AML-193 (cell line): ENCODE results near the gene HBP1.
"Not testable (repeated sequence)": the region's sequence is repeated elsewhere in the genome, so short reads cannot be mapped to it uniquely, and the experiment has no call there.

Experiments used
- DNase-seq, 2 experiments: peaks; one replicate each; lab custom pipeline; 2025; lab: John Stamatoyannopoulos, UW

The HBP1 gene

DNA sequence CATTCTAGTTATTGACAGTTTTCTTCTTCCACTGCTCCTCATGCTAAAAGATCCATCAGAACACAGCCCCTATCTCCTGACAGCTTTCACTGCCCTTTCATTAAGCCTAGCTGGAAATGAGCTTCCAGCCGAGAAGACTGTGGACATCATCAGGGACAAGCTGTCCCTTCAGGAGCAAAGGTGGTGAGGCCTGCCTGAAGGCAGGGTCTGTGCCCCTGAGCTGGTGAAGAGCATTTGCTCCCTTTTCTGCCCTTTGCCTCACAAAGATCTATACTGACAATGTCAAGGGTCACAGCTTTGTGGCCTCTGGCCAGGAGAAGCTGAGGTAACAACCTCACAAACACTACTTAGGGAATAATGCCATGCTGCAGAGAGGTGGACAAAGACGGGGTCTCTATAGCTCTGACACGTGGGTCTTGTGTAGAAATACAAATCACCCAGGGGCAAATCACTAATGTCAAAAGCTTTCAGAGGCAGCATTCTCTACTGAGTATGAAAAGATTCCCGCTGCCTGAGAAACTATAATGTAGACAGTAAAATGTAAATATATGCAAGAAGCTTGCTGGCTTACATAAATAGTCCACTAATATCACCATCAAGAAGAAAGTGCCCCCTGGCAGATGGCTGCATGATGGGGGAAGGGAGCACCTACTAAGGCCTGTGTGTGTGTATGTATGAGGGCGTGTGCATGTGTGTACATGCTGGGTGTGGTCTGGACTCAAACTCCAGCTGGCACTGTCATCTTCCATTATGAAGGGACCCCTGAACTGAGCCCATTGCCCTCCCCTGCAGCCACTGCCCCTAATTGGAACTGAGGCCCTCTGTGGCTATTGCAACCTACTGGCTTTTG, 55.8 kb downstream of the HBP1 start:
- DNase-seq, result no peak

DNA sequence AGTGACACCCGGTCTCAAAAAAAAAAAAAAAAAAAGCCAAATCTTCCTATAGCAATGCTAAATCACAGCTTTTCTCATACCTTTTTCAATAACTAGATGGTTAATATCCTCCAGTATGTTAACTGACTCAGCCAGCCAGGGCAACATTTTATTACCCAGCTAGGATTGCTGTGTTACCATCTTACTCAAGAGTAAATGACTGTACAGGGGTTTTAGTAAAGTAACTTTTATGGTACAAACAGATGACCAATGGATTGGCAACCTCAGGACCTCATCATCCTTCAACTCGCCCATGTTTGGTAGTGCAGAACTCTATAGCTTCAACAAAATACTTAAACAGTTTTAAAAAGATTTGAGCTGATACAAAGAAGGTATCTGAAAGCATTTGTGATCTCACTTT, 59.5 kb downstream of the HBP1 start:
- DNase-seq, result no peak

DNA sequence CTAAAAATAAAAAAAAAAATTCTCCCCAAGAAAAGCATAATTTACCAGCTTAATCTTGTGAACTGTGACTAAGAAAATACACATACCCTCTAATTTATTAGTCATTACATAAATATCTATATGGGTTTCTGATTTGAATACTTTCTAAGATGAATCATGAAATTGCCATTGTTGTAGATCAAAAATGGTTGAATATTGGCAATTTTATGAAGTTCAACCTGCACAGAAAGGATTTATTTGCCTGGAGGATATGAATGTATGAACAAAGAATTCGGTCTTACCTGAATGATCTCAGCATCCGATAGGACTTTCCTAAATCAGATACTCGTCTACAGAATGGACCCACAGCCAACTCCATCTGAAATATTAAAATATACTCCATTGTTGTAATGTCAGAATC, 61.5 kb downstream of the HBP1 start:
- DNase-seq, result no peak

DNA sequence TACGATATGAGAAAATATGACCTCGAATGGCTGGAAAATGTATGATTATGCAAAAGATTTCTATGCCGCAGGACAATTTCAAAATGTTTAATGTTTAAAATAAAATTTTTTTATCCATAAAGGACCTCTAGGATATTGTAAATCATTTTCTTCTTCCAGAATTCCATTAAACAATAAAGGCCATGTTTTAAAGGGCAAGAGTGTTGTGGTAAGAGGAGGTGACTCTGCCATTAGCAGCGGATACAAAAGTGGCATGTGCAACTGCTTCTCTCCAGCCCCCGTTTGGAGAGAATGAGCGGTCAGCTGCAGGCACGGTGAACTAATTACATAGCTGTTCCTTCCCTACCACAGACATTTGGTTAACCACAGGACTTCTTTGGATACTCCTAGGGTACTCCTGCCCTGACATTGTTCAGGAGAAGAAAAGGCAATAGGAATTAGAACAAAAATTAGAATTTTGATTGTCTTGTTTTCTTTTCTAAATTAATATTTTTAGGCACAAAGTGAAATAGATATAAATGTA, 63.8 kb downstream of the HBP1 start:
- no peak for DNase-seq

DNA sequence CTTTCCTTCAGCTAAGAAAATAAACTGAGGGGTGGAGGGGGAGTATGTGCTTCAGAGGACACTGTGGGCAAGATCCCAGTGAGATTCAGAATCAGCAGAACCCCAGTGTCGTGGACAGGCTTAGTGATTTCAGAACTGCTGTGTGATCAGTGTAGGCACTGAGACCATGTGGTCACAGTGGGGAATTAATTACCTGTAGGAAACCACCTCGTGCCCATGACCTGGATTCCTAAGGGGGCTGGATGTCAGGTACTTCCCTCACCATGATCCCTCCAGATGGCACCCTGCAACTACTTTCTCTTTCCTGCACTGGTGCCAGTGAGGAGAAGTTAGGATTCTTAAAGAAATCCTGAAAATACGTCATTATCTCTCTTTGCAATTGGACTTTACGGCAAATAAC, 64.4 kb downstream of the HBP1 start:
- no peak for DNase-seq

DNA sequence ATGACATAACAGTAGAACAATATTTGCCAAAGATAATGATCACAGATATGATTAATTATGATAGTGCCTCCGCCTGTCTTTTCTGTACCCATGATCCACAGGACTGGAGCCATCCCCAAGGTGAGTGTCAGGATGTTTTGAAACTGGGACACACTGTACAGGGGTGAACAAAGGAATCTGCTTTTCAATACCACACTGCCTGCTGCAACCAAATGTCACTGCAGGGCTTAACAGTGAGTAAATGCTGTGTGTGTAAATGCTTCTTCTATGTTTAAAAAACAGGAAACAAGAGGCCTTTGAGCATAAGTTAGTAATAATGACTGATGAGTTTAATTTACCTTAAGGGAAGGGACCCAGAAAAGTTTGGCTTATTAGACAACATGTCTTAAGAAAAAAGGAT, 65.2 kb downstream of the HBP1 start:
- no peak for DNase-seq

DNA sequence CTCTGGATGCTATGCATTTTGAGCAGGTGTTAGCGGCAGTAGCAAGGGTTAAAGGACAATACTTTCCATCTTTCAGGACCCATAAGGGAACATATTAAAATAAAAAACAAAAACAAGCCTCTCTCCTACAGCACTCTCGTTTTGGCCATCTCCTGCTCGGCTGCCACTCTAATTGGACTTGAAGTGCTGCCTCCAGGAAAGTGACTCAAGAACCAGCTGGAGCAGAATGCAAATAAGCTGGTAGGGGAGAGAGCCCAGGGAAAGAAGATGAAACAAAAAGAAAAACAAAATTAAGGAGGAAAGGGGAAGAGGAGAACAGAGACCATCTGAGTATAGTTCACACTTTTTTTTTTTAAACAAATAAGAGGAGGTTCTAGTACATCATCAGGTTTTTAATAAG, 65.6 kb downstream of the HBP1 start:
- DNase-seq, result no peak

DNA sequence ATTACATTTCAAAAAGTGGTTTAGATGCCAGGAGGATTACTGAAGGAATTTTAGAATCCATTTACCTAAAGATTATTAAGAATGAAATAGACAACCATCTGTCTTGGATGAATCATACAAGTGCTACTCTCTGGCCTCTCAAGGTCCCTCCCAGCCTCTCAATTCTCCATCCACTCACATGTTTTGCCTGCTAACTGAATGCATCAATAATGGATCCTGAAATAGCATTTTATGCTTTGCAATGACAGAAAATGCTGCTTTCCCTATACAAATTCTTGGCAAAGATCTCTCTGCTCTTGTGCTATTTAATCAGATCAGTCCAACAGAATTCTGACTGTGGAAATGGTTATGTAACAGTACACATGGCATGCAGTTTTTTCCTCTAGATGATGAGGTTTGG, 68.1 kb downstream of the HBP1 start:
- DNase-seq, result no peak

DNA sequence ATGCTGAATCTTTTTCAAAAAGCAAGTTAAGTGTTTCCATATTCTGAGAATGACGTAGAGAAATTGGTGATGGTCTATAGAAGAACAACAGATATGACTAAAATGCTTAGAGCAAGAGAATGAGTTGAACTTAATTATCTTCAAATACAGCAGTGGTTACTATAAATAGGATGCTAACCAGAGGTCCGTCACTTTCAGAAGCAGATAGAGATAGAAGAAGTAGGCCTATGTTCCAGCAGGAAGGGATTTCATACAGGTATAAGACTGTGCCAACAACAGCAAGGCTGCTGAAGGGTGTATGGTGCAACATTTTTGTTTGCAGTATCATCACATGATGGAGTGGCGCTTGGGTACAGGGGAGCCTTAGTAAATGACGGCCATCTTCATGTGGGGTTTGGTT, 68.6 kb downstream of the HBP1 start:
- DNase-seq, result no peak

DNA sequence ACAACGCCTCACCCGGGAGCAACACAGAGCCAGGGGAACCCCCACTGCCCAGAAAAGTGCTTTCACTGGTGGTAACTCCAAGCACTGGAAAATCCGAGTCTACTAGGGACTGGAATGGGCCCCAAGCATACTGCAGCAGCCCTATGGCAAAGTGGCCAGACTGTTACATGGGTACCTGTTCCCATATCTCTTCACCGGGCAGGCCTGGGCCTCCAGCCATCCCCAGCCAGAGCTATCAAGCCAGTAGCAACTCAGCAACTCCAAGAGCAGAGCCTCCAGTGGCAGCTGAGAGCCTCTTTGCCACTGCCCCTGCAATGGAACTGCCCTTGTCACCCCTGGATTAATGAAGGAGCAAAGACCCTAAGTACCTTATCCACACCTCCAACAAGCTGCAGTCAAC, 73.5 kb downstream of the HBP1 start:
- no peak for DNase-seq

DNA sequence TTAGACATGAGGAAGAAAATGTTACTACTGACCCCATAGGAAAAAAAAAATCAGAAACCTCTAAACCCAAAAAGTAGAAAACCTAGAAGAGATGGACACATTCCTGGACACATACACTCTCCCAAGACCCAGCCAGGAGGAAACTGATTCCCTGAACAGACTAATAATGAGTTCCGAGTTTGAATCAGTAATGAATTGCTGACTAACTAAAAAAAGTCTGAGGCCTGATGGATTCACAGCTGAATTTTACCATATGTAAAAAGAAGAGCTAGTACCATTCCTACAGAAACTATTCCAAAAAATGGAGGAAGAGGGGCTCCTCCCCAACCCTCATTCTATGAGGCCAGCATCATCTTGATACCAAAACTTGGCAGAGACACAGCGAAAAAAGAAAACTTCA, 75.8 kb downstream of the HBP1 start:
- DNase-seq, result no peak

DNA sequence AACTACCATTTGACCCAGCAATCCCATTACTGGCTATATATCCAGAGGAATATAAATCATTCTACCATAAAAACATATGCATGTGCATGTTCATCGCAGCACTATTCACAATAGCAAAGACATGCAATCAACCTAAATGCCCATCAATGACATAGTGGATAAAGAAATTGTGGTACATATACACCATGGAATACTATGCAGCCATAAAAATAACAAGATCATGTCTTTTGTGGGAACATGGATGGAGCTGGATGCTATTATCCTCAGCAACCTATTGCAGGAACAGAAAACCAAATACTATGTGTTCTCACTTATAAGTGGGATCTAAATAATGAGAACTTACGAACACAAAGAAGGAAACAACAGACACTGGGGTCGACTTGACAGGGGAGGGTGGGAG, 78.0 kb downstream of the HBP1 start:
- not testable (repeated sequence) for DNase-seq

DNA sequence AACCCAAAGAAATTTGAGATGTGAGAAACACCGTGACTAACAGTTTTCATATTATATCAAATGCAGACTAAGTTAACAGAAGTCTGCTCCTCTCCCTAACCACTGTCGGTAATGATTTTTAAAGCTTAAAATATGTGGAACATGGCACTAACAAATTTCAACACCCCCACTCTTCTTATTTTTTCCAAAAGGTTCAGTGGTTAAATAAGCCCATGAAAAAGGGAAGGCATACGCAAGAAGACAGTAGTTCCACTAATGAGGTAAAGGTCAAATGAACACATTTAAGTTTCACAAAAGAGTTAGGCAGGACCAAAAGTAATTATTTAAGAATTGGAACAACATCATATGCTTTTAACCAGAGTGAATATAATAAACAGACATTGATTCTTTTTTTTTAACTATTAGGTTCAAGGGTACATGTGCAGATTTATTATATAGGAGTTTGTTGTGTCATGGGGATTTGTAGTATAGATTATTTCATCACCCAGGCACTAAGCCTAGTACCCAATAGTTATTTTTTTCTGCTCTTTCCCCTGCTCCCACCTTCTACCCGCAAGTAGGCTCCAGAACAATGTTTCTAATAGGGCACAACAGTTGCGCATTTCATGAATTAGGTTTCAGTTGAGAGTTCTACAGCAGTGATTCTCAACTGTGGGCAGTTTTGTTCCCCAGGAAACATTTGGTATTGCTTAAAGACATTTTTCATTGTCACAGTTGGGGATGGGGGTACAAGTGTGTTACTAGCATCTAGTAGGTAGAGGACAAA, 79.9 kb downstream of the HBP1 start:
- no peak for DNase-seq

DNA sequence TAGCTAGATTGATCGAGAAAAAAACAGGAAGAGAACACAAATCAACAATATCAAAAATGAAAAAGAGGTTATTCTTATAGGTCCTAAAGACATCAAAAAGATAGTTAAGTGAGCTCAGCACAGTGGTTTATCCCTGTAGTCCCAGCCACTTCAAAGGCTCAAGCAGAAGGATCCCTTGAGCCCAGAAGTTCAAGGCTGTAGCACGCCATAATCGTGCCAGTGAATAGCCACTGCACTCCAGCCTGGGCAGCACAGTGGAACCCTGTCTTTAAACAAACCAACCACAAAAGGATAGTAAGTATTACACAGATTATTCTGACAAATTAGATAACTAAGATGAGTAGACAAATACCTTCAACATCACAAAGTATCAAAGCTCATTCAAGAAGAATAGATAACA, 83.2 kb downstream of the HBP1 start:
- DNase-seq, result no peak
